B cell (primary cell): ENCODE results near the gene XXYLT1. TPM values are rescaled to one million over a fixed set of nuclear protein-coding genes. Genes with fewer than 3 reads are reported as not detected.

Source experiments
- ATAC-seq: fragments of 200-7000 bp; cut with Tn5 transposase; one replicate; pipeline ENCODE4 v1.10.0; 2021; ENCODE audit warnings: low read depth, mild to moderate bottlenecking, moderate number of reproducible peaks, moderate library complexity
- CTCF ChIA-PET: fragments of 350-600 bp; sonication (Branson Sonifier 250); formaldehyde crosslinking; loops from one replicate; lab custom pipeline; 2021; ENCODE audit warnings: antibody characterized with exemption, inconsistent platforms; lab: Charles Lee
- POLR2A ChIA-PET: fragments of 350-600 bp; sonication (Branson Sonifier 250); formaldehyde crosslinking; loops from one replicate; lab custom pipeline; 2021; ENCODE audit warnings: antibody characterized with exemption; lab: Charles Lee
- DNase-seq: peaks from one replicate; pipeline ENCODE4 v3.0.0; 2013
- H2AFZ ChIP-seq: 2 replicates; pipeline ENCODE4 v1.6.1; 2012; ENCODE audit warnings: mild to moderate bottlenecking, low read depth, low read length; ENCODE audit not compliant: insufficient read depth, poor library complexity, severe bottlenecking
- H3K27ac ChIP-seq, 2 donors: 1 replicate in 1 of 2; 2 replicates in 1 of 2; pipeline ENCODE4 v1.5.1; 2012 to 2013; ENCODE audit warnings: low read length in 2 of 2, mild to moderate bottlenecking in 2 of 2, moderate library complexity in 1 of 2
- H3K27me3 ChIP-seq, 4 experiments: fragments of 200-600 bp in 1 of 4; sonication (generic) in 1 of 4; replicated peaks in 1 of 4; 1 replicate in 2 of 4; 2 replicates in 2 of 4; pipeline versions ENCODE4 v1.6.1 to v1.7.0; 2013 to 2016; ENCODE audit warnings: low read length in 3 of 4, mild to moderate bottlenecking in 2 of 4, mixed read lengths in 1 of 4, moderate library complexity in 1 of 4; ENCODE audit not compliant: insufficient read depth in 4 of 4, control insufficient read depth in 3 of 4; ENCODE audit errors: control extremely low read depth in 1 of 4
- H3K36me3 ChIP-seq, 2 experiments: replicated peaks in 1 of 2; 1 replicate in 1 of 2; 2 replicates in 1 of 2; pipeline versions ENCODE4 v1.6.1 to v1.7.1; 2013; ENCODE audit warnings: low read length in 1 of 2; ENCODE audit not compliant: insufficient read depth in 2 of 2, control insufficient read depth in 1 of 2; ENCODE audit errors: control extremely low read depth in 1 of 2, extremely low read depth in 1 of 2
- H3K4me1 ChIP-seq, 2 donors: fragments of 200-600 bp in 1 of 2; sonication (generic) in 1 of 2; 1 replicate in 1 of 2; 2 replicates in 1 of 2; pipeline versions ENCODE4 v1.5.1 to v1.6.1; 2013 to 2017; ENCODE audit warnings: low read length in 2 of 2; ENCODE audit not compliant: control insufficient read depth in 2 of 2, insufficient read depth in 2 of 2
- H3K4me2 ChIP-seq: replicated peaks from 2 replicates; pipeline ENCODE3; 2012; ENCODE audit warnings: mild to moderate bottlenecking, low read depth, low read length; ENCODE audit not compliant: poor library complexity, severe bottlenecking
- H3K4me3 ChIP-seq, 5 experiments: fragments of 200-600 bp in 1 of 5; sonication (generic) in 1 of 5; 1 replicate in 3 of 5; 2 replicates in 2 of 5; pipeline versions ENCODE4 v1.5.1 to v1.7.0; 2011 to 2016; ENCODE audit warnings: low read length in 4 of 5, mild to moderate bottlenecking in 4 of 5, low read depth in 2 of 5, control low read depth in 1 of 5, moderate library complexity in 1 of 5; ENCODE audit not compliant: insufficient read depth in 1 of 5; ENCODE audit errors: control extremely low read depth in 1 of 5, extremely low read depth in 1 of 5
- H3K79me2 ChIP-seq: fragments of 200-600 bp; sonication (generic); one replicate; pipeline ENCODE4 v1.6.0; 2016; ENCODE audit warnings: low read length; ENCODE audit not compliant: control insufficient read depth, insufficient read depth
- H3K9ac ChIP-seq: fragments of 200-600 bp; sonication (generic); 2 replicates; pipeline ENCODE4 v1.6.1; 2017; ENCODE audit warnings: mild to moderate bottlenecking, low read length, moderate library complexity
- H3K9me3 ChIP-seq, 3 donors: one replicate each; pipeline versions ENCODE4 v1.6.1 to v1.7.1; 2013; ENCODE audit warnings: low read length in 2 of 3; ENCODE audit not compliant: control insufficient read depth in 2 of 3, insufficient read depth in 1 of 3; ENCODE audit errors: control extremely low read depth in 1 of 3
- H4K20me1 ChIP-seq: 2 replicates; pipeline ENCODE4 v1.6.0; 2012; ENCODE audit warnings: mild to moderate bottlenecking, low read length; ENCODE audit not compliant: insufficient read depth, control insufficient read depth, poor library complexity, severe bottlenecking
- H3K27ac Mint-ChIP-seq: one replicate; pipeline ENCODE4 v1.8.0; 2021; ENCODE audit warnings: mixed read lengths
- H3K27me3 Mint-ChIP-seq: one replicate; pipeline ENCODE4 v1.8.0; 2021; ENCODE audit warnings: mixed read lengths
- H3K4me1 Mint-ChIP-seq: one replicate; pipeline ENCODE4 v1.8.0; 2021; ENCODE audit warnings: mixed read lengths
- H3K4me3 Mint-ChIP-seq: one replicate; pipeline ENCODE4 v1.8.0; 2021; ENCODE audit warnings: mixed read lengths
- H3K9me3 Mint-ChIP-seq: one replicate; pipeline ENCODE4 v1.8.0; 2022; ENCODE audit warnings: mixed read lengths; ENCODE audit not compliant: insufficient read depth
- EZH2 ChIP-seq: IDR thresholded peaks from 2 replicates; pipeline ENCODE4 v1.6.1; 2012; ENCODE audit warnings: borderline replicate concordance, low read depth, mild to moderate bottlenecking, moderate library complexity, low read length; ENCODE audit not compliant: insufficient read depth, poor library complexity, severe bottlenecking
- WGBS: methylation state at CpG from one replicate; pipeline ENCODE4 v1.1.5; 2013; ENCODE audit warnings: missing lambda C conversion rate; ENCODE audit not compliant: insufficient coverage; 5-methylcytosine and 5-hydroxymethylcytosine counted together
- intact Hi-C: fragments of 100-400 bp; cut with micrococcal nuclease; formaldehyde crosslinking; loops from one replicate; pipeline ENCODE4 v1.10.0; 2022
- polyA plus RNA-seq: library from polyadenylated mRNA; depleted of rRNA; stranded (reverse); fragments of >200 nt; gene quantifications from 2 replicates; pipeline ENCODE4 v1.2.3, GENCODE V29; 2012
- total RNA-seq, 2 donors: library from RNA; stranded (reverse); fragments of 120-200 nt in 1 of 2; gene quantifications; 1 replicate in 1 of 2; 2 replicates in 1 of 2; pipeline versions ENCODE4 v1.2.3 to v1.2.4, GENCODE V29; 2013 to 2022
- TF ChIP-seq, protein P1 (sequence below): fragments of 200-600 bp; IDR thresholded peaks from one replicate; pipeline ENCODE4 v1.8.0; 2022; ENCODE audit warnings: antibody characterized with exemption, mild to moderate bottlenecking

The XXYLT1 gene
- total and polyA plus RNA-seq, 2 donors (not counting 1 experiment from before 2014, with no cell fraction given) = 2.6 to 11.2 TPM

DNA sequence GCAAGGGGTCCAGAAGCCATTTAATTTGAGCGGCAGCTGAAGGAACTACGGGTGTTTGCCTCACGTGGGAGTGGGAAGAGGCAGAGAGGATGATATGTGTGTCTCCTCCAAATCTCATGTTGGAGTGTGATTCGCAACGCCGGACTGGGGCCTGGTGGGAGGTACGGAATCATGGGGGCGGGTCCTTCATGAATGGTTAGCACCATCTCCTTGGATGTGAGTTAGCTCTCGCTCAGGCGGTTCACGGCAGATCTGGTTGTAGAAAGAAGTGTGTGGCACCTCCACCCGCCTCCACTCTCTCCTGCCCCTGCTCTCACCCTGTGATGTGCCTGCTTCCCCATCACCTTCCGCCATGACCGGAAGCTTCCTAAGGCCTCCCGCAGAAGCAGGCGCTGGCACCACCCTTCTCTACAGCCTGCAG is 25.4 kb downstream of the XXYLT1 start:
- ChIA-PET POLR2A (no interaction called here), CTCF (no interaction called here)
- Mint-ChIP-seq H3K4me3 (no peak overlapping the region), H3K4me1 (peaks cover 4% of the 10 kb centered on the region), H3K9me3 (no peaks in the 10 kb centered on the region), H3K27ac (no peak overlapping the region), H3K27me3 (no peaks in the 10 kb centered on the region)
- Histone ChIP-seq H3K27ac (no peak overlapping the region), H3K4me3 (no peak overlapping the region), H4K20me1 (no peaks in the 10 kb centered on the region), H3K79me2 (peaks cover 4% of the 10 kb centered on the region), H3K9ac (no peak overlapping the region), H3K4me1 (peaks cover under 1 to 2% of the 10 kb centered on the region in 2 donors), H3K4me2 (no peak overlapping the region), H3K27me3 (no peaks in the 10 kb centered on the region), H3K36me3 (no peaks in the 10 kb centered on the region), H3K9me3 (peaks cover 0 to 11% (median 0%) of the 10 kb centered on the region in 3 donors), H2AFZ (no peak overlapping the region)
- WGBS = 97% methylated on average over 12 of the region's 16 CpGs
- intact Hi-C loops = no loop called here
- TF ChIP-seq, protein P1, sequence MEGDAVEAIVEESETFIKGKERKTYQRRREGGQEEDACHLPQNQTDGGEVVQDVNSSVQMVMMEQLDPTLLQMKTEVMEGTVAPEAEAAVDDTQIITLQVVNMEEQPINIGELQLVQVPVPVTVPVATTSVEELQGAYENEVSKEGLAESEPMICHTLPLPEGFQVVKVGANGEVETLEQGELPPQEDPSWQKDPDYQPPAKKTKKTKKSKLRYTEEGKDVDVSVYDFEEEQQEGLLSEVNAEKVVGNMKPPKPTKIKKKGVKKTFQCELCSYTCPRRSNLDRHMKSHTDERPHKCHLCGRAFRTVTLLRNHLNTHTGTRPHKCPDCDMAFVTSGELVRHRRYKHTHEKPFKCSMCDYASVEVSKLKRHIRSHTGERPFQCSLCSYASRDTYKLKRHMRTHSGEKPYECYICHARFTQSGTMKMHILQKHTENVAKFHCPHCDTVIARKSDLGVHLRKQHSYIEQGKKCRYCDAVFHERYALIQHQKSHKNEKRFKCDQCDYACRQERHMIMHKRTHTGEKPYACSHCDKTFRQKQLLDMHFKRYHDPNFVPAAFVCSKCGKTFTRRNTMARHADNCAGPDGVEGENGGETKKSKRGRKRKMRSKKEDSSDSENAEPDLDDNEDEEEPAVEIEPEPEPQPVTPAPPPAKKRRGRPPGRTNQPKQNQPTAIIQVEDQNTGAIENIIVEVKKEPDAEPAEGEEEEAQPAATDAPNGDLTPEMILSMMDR = no peak
- TF ChIP-seq EZH2 = no peak
- DNase-seq (no peak), ATAC-seq (no peak)

- WGBS = 95% methylated on average over 11 of the region's 12 CpGs
- Histone ChIP-seq H2AFZ (no peak overlapping the region), H3K4me3 (no peak overlapping the region), H4K20me1 (no peaks in the 10 kb centered on the region), H3K79me2 (peaks cover 4% of the 10 kb centered on the region), H3K4me2 (no peak overlapping the region), H3K27me3 (peaks cover 0 to 3% (median under 1%) of the 10 kb centered on the region in 4 experiments), H3K4me1 (no peaks in the 10 kb centered on the region), H3K9ac (no peak overlapping the region), H3K9me3 (peaks cover 0 to 13% (median 7%) of the 10 kb centered on the region in 3 donors), H3K36me3 (no peaks in the 10 kb centered on the region), H3K27ac (no peak overlapping the region)
- ChIA-PET CTCF (no interaction called here), POLR2A (no interaction called here)
- TF ChIP-seq EZH2 = no peak
- TF ChIP-seq, protein P1 = no peak
- DNase-seq = no peak
- no peaks in the 10 kb centered on the region for H3K27me3 Mint-ChIP-seq
- no peaks in the 10 kb centered on the region for H3K4me1 Mint-ChIP-seq
- ATAC-seq = no peak
- H3K9me3 Mint-ChIP-seq = no peaks in the 10 kb centered on the region
- intact Hi-C loops = no loop called here
- H3K4me3 Mint-ChIP-seq = no peak overlapping the region
- no peak overlapping the region for H3K27ac Mint-ChIP-seq
These were observed 29.2 kb downstream of the XXYLT1 start for GRCh38 chr3:195241592-195242355.
